ENCODE data around the gene BTNL9. TPM values are rescaled to one million over a fixed set of nuclear protein-coding genes. Genes with fewer than 3 reads are reported as not detected.

BTNL9 gene
- total and polyA plus RNA-seq, 11 donors, result 28.6 to 88.2 (median 34.9) TPM

GRCh38 chr5:181108578-181109165 is 68.6 kb downstream of the BTNL9 start:
- intact Hi-C loops (cut with DNase I), result no loop called here
- WGBS, 4 donors, result 68 to 78% (median 72%) methylated on average over 13 to 14 of the region's 14 CpGs
- Histone ChIP-seq H3K4me3 (no peak overlapping the region), H3K36me3 (no peaks in the 10 kb centered on the region), H3K27me3 (peaks cover 7 to 90% (median 54%) of the 10 kb centered on the region in 9 donors), H3K27ac (no peak overlapping the region), H3K9me3 (no peaks in the 10 kb centered on the region), H3K4me1 (no peaks in the 10 kb centered on the region)
- TF ChIP-seq POLR2A (IDR thresholded peaks at IDR 0.05) (no peak), CTCF (IDR thresholded peaks at IDR 0.05) (no peak)
- ATAC-seq (no peak), DNase-seq (no peak)

GRCh38 chr5:181109489-181110013 is 69.5 kb downstream of the BTNL9 start:
- Histone ChIP-seq H3K27me3 (peaks cover 15 to 94% (median 58%) of the 10 kb centered on the region in 9 donors), H3K4me3 (no peak overlapping the region), H3K27ac (no peak overlapping the region), H3K4me1 (no peaks in the 10 kb centered on the region), H3K9me3 (no peaks in the 10 kb centered on the region), H3K36me3 (no peaks in the 10 kb centered on the region)
- 48 to 60% (median 55%) methylated on average over 9 to 11 of the region's 11 CpGs for WGBS, 4 donors
- TF ChIP-seq POLR2A (IDR thresholded peaks at IDR 0.05), result no peak
- TF ChIP-seq CTCF (IDR thresholded peaks at IDR 0.05), result no peak
- ATAC-seq (no peak), DNase-seq (no peak)
- intact Hi-C loops (cut with DNase I), result no loop called here

- peaks cover 21 to 96% (median 69%) of the 10 kb centered on the region in 9 donors for H3K27me3 ChIP-seq
- no peak overlapping the region for H3K27ac ChIP-seq
- H3K36me3 ChIP-seq, result no peaks in the 10 kb centered on the region
- H3K4me1 ChIP-seq, result no peaks in the 10 kb centered on the region
- no peaks in the 10 kb centered on the region for H3K9me3 ChIP-seq
- ATAC-seq, result no peak
- no peak overlapping the region for H3K4me3 ChIP-seq
- intact Hi-C loops (cut with DNase I), result no loop called here
- TF ChIP-seq CTCF (IDR thresholded peaks at IDR 0.05), result no peak
- TF ChIP-seq POLR2A (IDR thresholded peaks at IDR 0.05), result no peak
- no peak for DNase-seq
- WGBS, 4 donors, result 84 to 89% (median 87%) methylated on average over 5 of the region's 5 CpGs
Measured at GRCh38 chr5:181111010-181111409, 70.9 kb downstream of the BTNL9 start.

Small RNA genes lying within 50 kb of the gene (microRNA-seq; reads per million reads assigned to microRNA genes)
- 0 reads per million in 4 donors for gene MIR8089

Other genes starting within 250 kb of the BTNL9 start
- gene MGAT1, start 237.5 kb upstream of the BTNL9 start, total RNA-seq, result 100 to 1,000 TPM in 3 of 9 donors, 10 to 100 TPM in 6; 50.9 to 162 (median 83.5) TPM
- gene MGAT1, start 237.5 kb upstream of the BTNL9 start, polyA plus RNA-seq, result 100 to 1,000 TPM in 1 of 2 donors, 10 to 100 TPM in 1; 64.5 to 199 TPM
- 10 to 100 TPM in 8 of 9 donors, 1 to 10 TPM in 1; 9.4 to 18.6 (median 13.8) TPM for gene ZFP62, start 179.0 kb upstream of the BTNL9 start, total RNA-seq
- gene ZFP62, start 179.0 kb upstream of the BTNL9 start, polyA plus RNA-seq, result 10 to 100 TPM; 10.6 to 13.6 TPM
- under 1 TPM in 3 of 9 donors, not detected in 6; 0.17 to 0.84 (median 0.24) TPM for gene BTNL8, start 141.1 kb upstream of the BTNL9 start, total RNA-seq
- gene BTNL8, start 141.1 kb upstream of the BTNL9 start, polyA plus RNA-seq, result under 1 TPM in 1 of 2 donors, not detected in 1; 0.14 TPM
- gene BTNL3, start 51.4 kb upstream of the BTNL9 start, total RNA-seq, result under 1 TPM in 1 of 9 donors, not detected in 8; 0.54 TPM
- under 1 TPM in 1 of 2 donors, not detected in 1; 0.03 TPM for gene BTNL3, start 51.4 kb upstream of the BTNL9 start, polyA plus RNA-seq
- not detected for gene OR2V1, start 90.9 kb downstream of the BTNL9 start, total RNA-seq
- gene OR2V1, start 90.9 kb downstream of the BTNL9 start, polyA plus RNA-seq, result not detected
- not detected for gene OR2V2, start 107.3 kb downstream of the BTNL9 start, total RNA-seq
- gene OR2V2, start 107.3 kb downstream of the BTNL9 start, polyA plus RNA-seq, result not detected
- 10 to 100 TPM in 1 of 9 donors, 1 to 10 TPM in 8; 3.7 to 10.2 (median 6.7) TPM for gene TRIM7, start 164.9 kb downstream of the BTNL9 start, total RNA-seq
- 10 to 100 TPM in 1 of 2 donors, 1 to 10 TPM in 1; 3.6 to 11.0 TPM for gene TRIM7, start 164.9 kb downstream of the BTNL9 start, polyA plus RNA-seq
- 10 to 100 TPM; 12.3 to 27.3 (median 23.9) TPM for gene TRIM41, start 183.0 kb downstream of the BTNL9 start, total RNA-seq
- 10 to 100 TPM; 20.2 TPM for gene TRIM41, start 183.0 kb downstream of the BTNL9 start, polyA plus RNA-seq
- gene RACK1, start 203.6 kb downstream of the BTNL9 start, total RNA-seq, result 1,000 to 10,000 TPM in 2 of 9 donors, 100 to 1,000 TPM in 7; 560 to 1,237 (median 771) TPM
- gene RACK1, start 203.6 kb downstream of the BTNL9 start, polyA plus RNA-seq, result 1,000 to 10,000 TPM in 1 of 2 donors, 100 to 1,000 TPM in 1; 876 to 2,287 TPM
- 10 to 100 TPM in 1 of 9 donors, 1 to 10 TPM in 8; 5.6 to 12.8 (median 7.6) TPM for gene TRIM52, start 220.9 kb downstream of the BTNL9 start, total RNA-seq
- gene TRIM52, start 220.9 kb downstream of the BTNL9 start, polyA plus RNA-seq, result 10 to 100 TPM in 1 of 2 donors, 1 to 10 TPM in 1; 5.9 to 10.3 TPM

Measured in heart left ventricle (tissue), 16 donors.